ENCODE measurements around the gene ACY1. TPM values are rescaled to one million over a fixed set of nuclear protein-coding genes. Genes with fewer than 3 reads are reported as not detected.
A peak's percentile ranks its signal among the peaks of the same experiment; 100 is the strongest.
"Not testable (repeated sequence)": the region's sequence is repeated elsewhere in the genome, so short reads cannot be mapped to it uniquely, and the experiment has no call there.

ACY1 gene
- total and polyA plus RNA-seq, 2 of the 13 experiments (the other 11 are each of a cell fraction or from before 2014, with no cell fraction given) = 113 to 162 TPM

GRCh38 chr3:52032702-52033408, 49.5 kb downstream of the ACY1 start (continued):
- TF ChIP-seq PREB (CRISPR knock-in tag; IDR thresholded peaks at IDR 0.05) (no peak), ZNF256 (CRISPR knock-in tag; conservative IDR thresholded peaks at IDR 0.05) (0 out of 2 replicates have a peak, but pooled peaks have one; percentile 52), MTF2 (CRISPR knock-in tag; IDR thresholded peaks at IDR 0.05; ENCODE audit: borderline replicate concordance) (0 out of 2 replicates have a peak, but pooled peaks have one; percentile 27), UBTF (CRISPR knock-in tag; IDR thresholded peaks at IDR 0.05) (peak; percentile 35; the same call in 1 of the 2 replicates), U2AF2 (IDR thresholded peaks at IDR 0.05; ENCODE audit: low read depth, low read length) (no peak)

GRCh38 chr3:52033748-52034147, 50.4 kb downstream of the ACY1 start:
- Histone ChIP-seq H3K4me3 (replicated peaks in 1 of 3; ENCODE audit: insufficient read depth in 1 of 3, low read depth in 2 of 3, low read length in 3 of 3) (peak overlapping the region in 2 of 3 experiments; percentile 19 to 36; a peak in 1 of 6 replicates), H3K27ac (ENCODE audit: extremely low read length, insufficient read depth, low read length) (peak overlapping the region; percentile 16), H3K4me1 (ENCODE audit: insufficient read depth, low read length) (peaks cover 93% of the 10 kb centered on the region), H3K4me2 (ENCODE audit: low read depth, low read length) (peak overlapping the region; percentile 78)
- CTCF ChIA-PET (ENCODE audit: low intra/inter-chr PET ratio, low total read pairs); BruUV-seq (replicated peaks); H3K9me3 ChIP-seq (ENCODE audit: low read length); in situ Hi-C loops (cut with HindIII; ENCODE audit: extremely low pct_ligation_motif_present, low pct_unique_long_range_greater_than_20kb); H3K79me2 ChIP-seq (ENCODE audit: insufficient read depth, low read length); H3K36me3 ChIP-seq (replicated peaks in 1 of 2; ENCODE audit: control insufficient read depth in 1 of 2, insufficient read depth in 2 of 2, low read length in 2 of 2); H3K27me3 ChIP-seq (ENCODE audit: control insufficient read depth in 1 of 2, insufficient read depth in 2 of 2, low read length in 2 of 2); H4K20me1 ChIP-seq (ENCODE audit: insufficient read depth, low read length); intact Hi-C loops (cut with micrococcal nuclease; ENCODE audit: unreplicated experiment); H3K9ac ChIP-seq (ENCODE audit: insufficient read depth, low read depth, low read length); H2AFZ ChIP-seq (ENCODE audit: low read length); TF ChIP-seq SOX6 (IDR thresholded peaks at IDR 0.05): not testable (repeated sequence)
- 2% methylated on average over 6 of the region's 6 CpGs for whole genome bisulfite sequencing (ENCODE audit: low lambda C conversion rate)
- FAIRE-seq = peak; percentile 82
- peak; percentile 56 for DNase-seq (ENCODE audit: low spot score)
- peak; percentile 57 for ATAC-seq
- POLR2A ChIA-PET = interaction anchor here (0.6 to 1.8 kb wide), 6 partner anchors 14 to 1810 kb away, joined by 3 to 7 read pairs (median 4); partner anchors contain the start of genes ACY1 and RPL29
- 0 out of 2 replicates have a peak, but pooled peaks have one; percentile 33 for TF ChIP-seq ZNF205 (CRISPR knock-in tag; IDR thresholded peaks at IDR 0.05)
- 0 out of 2 replicates have a peak, but pooled peaks have one; percentile 13 for TF ChIP-seq TFE3 (CRISPR knock-in tag; IDR thresholded peaks at IDR 0.05)
- peak; percentile 51; the same call in 1 of the 2 replicates for TF ChIP-seq SOX6 (CRISPR knock-in tag; IDR thresholded peaks at IDR 0.05)
- TF ChIP-seq ZNF460 (CRISPR knock-in tag; IDR thresholded peaks at IDR 0.05; ENCODE audit: borderline replicate concordance) = peak; percentile 91
- TF ChIP-seq HNF4A (CRISPR knock-in tag; IDR thresholded peaks at IDR 0.05) = peak; percentile 57
- peak; percentile 65 for TF ChIP-seq PHF21A (CRISPR knock-in tag; IDR thresholded peaks at IDR 0.05)
- TF ChIP-seq KDM2A (CRISPR knock-in tag; IDR thresholded peaks at IDR 0.05; ENCODE audit: borderline replicate concordance, low read depth) = 0 out of 2 replicates have a peak, but pooled peaks have one; percentile 32

Measured in HepG2 (cell line).